Suppressor macrophage treated with lipopolysaccharide for 1 hour (primary cell): Measurements from ENCODE around the gene GPR32.
"Not testable (repeated sequence)": the region's sequence is repeated elsewhere in the genome, so short reads cannot be mapped to it uniquely, and the experiment has no call there.

Source experiments
- DNase-seq, 3 donors: peaks; one replicate each; pipeline ENCODE4 v3.0.0-alpha.2; 2020 to 2022

GPR32 gene, protein sequence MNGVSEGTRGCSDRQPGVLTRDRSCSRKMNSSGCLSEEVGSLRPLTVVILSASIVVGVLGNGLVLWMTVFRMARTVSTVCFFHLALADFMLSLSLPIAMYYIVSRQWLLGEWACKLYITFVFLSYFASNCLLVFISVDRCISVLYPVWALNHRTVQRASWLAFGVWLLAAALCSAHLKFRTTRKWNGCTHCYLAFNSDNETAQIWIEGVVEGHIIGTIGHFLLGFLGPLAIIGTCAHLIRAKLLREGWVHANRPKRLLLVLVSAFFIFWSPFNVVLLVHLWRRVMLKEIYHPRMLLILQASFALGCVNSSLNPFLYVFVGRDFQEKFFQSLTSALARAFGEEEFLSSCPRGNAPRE

GRCh38 chr19:50770164-50770563 is at the start of gene GPR32:
TSS of gene GPR32 (plus strand) at chr19:50770464. CDS start at chr19:50770601, 137 bp downstream.
- DNase-seq = not testable (repeated sequence)

DNA sequence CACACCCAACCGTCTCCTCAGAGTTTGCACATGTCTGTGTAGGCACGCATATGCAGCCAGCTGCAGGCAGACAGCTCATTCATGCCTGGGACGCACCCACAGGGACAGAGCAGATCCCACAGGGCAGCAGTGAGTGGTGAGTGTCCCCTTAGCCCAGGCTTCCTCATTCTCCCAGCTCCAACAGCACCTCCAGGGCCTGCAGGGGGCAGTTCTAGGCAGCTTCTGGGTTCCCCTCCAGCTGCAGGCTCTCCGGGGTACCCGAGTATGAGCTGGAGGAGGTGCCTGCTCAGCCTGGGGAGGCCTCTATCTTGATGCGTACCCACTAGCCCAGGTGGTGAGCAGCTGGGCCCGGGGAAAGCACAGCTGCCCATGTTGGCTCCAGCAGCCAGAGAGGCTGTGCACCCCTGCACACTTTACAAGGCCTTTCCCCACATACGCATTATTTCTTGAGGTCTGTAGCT is 49.3 kb upstream of the GPR32 start:
- peak; percentile 52 to 70 (median 66) for DNase-seq

GRCh38 chr19:50721441-50722137 is 48.7 kb upstream of the GPR32 start:
- DNase-seq = peak in 2 of 3 donors; percentile 23 to 39

DNA sequence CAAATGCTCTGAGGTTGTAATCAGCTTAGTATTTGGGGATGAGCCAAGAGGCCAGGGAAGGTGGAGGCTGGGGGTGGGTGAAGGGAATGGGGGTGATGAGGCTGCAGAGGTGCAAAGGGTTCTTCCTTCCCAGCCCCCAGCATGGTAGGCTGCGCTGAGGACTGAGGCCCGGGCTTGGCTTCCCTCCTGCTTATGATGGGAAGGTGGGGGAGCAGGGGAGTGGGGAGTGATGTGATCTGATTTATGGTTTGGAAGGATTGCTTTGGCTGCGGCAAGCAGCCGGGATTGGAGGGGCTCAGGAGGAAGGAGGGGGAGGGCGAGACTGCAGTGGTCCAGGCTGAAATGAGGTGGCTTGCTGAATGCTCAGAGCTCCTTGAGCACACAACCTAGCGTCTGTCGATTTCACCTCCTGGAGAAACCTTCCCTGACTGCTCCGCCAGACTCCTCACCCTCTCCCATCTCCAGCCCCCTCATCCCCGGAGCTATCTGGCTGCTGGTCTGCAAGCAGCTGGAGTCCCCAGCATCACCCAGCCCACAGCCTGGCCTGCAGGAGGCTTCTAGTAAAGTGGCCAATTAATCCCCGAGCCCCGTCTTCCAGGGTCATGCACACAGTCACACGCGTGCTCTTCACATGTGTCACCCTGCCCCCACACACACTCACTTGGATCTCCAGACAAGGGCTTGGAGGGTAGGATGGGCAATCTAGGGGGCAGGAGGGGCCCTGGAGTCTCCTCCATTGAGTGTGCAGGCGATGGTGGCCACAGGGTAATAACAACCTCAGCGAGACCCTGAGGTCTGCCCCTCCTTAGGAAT is 47.9 kb upstream of the GPR32 start:
- DNase-seq = no peak

GRCh38 chr19:50723069-50723468 is 47.2 kb upstream of the GPR32 start, which contains the start of gene CLEC11A:
TSS of gene CLEC11A (plus strand) at chr19:50723364. CDS start at chr19:50723526, 162 bp downstream.
- peak in 2 of 3 donors; percentile 31 to 41 for DNase-seq

DNA sequence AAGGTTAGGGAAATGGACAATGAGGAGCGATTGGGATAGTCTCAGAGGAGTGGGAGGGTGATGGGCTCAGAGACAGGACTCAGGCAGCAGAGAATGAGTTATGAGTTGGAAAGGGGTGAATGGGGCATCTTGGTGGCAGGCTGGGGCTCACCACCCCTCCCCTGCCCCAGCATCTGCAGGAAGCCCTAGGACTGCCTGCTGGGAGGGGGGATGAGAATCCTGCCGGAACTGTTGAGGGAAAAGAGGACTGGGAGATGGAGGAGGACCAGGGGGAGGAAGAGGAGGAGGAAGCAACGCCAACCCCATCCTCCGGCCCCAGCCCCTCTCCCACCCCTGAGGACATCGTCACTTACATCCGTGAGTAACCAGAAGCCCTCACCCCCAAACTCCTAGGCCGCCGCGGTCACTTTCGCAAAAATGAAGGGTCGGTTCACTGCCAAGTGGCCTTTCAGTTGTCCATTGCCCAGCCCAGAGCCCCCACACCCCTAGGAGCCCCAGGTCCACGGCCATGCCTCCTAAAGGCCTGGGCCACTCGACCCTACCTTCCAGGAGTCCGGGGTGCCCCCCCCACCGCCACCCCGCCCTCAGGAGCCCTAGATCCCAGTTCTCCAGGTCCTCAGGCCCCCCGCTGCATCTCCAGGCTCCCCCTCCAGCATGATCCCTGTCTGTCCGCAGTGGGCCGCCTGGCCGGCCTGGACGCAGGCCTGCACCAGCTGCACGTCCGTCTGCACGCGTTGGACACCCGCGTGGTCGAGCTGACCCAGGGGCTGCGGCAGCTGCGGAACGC is 46.3 kb upstream of the GPR32 start:
- no peak for DNase-seq

DNA sequence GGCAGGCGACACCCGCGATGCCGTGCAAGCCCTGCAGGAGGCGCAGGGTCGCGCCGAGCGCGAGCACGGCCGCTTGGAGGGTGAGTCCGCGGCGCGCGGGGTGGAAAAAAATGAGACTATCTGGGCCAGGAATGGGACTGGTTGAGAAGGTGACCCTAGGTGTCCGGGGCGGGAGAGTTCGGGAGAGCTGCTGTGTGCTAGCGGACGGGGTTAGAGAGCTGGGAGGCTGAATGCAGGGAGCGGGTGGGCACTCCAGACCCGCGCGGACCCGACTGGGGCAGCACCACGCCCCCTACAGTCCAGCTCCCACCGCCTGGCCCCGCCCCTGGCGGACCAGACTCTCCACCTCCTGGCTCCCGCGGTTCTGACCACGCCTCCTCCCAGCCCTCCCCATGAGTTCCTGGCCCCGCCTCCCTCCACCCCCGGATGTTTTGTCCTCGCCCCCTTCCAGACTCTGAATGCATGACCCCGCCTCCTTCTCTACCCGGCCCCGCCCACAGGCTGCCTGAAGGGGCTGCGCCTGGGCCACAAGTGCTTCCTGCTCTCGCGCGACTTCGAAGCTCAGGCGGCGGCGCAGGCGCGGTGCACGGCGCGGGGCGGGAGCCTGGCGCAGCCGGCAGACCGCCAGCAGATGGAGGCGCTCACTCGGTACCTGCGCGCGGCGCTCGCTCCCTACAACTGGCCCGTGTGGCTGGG is 45.6 kb upstream of the GPR32 start:
- peak; percentile 98 to 100 (median 99) for DNase-seq

DNA sequence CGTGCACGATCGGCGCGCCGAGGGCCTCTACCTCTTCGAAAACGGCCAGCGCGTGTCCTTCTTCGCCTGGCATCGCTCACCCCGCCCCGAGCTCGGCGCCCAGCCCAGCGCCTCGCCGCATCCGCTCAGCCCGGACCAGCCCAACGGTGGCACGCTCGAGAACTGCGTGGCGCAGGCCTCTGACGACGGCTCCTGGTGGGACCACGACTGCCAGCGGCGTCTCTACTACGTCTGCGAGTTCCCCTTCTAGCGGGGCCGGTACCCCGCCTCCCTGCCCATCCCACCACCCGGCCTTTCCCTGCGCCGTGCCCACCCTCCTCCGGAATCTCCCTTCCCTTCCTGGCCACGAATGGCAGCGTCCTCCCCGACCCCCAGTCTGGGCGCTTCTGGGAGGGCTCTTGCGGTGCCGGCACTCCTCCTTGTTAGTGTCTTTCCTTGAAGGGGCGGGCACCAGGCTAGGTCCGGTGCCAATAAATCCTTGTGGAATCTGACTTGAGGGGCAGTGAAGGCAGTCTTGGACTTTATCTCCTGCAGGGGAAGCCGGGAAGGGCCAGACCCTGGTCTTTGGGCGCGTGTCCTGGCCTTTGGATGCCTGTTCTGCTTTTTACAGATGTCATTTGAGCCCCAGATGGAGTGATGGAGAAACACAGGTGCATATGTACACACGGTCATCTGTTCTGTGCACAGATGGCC is 44.9 kb upstream of the GPR32 start:
- no peak for DNase-seq

DNA sequence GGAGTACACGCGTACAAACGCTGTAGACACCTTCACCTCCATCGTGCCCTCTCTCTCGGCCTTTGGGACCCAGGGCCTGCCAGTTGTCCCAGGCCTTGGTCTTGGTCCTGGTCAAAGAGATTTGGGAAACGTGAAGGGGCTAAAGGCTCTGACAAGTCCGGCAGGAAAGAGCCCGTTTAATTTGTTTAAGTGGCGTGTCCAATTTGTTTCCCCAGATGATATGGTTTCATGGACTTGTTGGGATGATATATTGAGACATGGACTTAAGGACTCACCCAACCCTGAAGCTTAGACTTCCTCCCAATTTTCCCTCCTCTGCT is 44.4 kb upstream of the GPR32 start:
- no peak for DNase-seq

DNA sequence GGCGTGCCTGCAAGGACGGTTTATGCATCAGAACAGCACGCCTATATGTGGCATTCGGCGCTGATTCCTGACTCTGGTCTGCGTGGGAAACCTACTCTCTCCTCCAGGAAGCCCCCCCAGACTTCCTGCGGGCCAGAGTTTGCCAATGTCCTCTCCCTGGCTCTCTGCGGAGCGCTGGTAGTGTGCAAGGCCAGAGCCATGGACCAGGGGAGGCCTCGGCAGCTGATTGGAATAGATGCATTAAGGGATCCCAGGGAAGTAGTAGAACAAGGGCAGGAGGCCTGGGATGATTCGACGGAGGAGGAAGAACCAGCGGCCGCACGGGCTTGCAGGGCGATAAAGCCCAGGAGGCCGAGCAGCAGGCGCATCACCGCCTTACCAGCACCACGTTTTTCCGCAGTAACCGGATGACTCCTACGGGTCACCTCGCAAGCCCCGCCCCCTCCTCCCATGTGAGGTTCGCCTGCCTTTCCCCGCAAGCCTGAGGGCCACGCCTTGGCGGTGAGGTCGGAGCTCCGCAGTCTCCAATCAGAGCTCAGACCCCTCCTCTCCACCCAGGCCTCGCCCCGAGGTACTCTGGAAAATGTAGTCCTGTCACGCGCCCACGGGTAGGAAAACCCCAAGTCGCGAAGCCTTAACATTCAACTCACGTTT is 42.1 kb upstream of the GPR32 start:
- peak; percentile 74 to 89 (median 85) for DNase-seq

- no peak for DNase-seq
These were observed 40.4 kb upstream of the GPR32 start for GRCh38 chr19:50729894-50730293.

- DNase-seq = no peak
These were observed 34.4 kb upstream of the GPR32 start for GRCh38 chr19:50735869-50736268.

GRCh38 chr19:50736338-50736737 is 33.9 kb upstream of the GPR32 start:
- DNase-seq = no peak

DNA sequence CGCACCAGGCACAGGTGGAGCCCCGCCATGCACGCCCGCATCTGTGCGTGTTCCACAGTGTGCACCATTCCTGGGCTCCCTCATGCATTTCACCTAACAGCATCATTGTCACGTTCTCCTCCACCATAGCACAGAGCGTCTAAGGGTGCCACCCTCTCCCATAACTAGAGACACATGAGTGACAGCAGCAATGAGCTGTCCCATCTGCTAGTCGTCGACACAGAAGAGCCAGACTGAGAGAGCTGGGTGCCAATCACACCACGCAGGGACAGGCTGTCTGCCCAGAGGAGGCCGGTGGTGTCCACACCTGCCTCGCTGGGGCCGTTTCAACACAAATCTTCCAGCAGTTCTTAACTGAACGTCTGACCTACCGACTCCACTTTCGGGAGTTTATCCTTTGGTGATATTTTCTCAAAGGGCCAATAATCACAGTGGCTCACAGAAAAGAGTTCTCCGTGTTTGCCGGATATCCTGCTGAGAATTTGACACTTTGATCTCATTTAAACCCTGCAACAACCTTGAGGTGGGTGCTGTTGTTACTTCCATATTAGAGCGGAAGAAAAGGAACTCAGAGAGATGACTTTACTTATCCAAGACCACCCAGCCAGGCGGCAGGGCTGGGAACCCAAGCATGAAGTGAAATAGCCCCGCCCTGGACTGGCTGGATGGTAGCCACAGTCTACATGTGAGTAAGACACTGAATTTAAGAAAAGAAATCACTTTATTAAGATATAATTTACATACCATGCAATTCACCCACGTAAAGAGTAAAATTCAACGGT is 30.9 kb upstream of the GPR32 start:
- no peak for DNase-seq

DNA sequence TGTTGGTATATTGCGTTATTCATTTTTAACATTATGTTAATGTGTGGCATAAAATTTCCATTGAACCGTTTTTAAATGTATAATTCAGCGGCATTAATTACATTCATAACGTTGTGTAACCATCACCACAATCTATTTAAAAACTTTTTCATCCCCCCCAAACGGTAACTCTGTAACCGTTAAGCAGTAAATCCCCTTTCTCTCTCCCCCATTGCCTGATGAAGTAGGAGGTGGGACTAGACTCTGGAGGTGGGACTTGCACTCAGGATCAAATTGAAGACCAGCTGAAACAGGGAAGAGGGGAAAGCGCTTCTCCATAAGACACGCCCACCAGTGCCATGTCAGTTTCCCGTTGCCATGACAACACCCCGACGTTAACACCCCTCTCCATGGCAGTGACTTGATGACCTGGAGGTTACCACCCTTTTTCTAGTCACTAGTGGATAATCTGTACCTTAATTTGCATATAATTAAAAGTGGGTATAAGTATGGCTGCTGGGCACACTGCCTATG is 30.3 kb upstream of the GPR32 start:
- no peak for DNase-seq

DNA sequence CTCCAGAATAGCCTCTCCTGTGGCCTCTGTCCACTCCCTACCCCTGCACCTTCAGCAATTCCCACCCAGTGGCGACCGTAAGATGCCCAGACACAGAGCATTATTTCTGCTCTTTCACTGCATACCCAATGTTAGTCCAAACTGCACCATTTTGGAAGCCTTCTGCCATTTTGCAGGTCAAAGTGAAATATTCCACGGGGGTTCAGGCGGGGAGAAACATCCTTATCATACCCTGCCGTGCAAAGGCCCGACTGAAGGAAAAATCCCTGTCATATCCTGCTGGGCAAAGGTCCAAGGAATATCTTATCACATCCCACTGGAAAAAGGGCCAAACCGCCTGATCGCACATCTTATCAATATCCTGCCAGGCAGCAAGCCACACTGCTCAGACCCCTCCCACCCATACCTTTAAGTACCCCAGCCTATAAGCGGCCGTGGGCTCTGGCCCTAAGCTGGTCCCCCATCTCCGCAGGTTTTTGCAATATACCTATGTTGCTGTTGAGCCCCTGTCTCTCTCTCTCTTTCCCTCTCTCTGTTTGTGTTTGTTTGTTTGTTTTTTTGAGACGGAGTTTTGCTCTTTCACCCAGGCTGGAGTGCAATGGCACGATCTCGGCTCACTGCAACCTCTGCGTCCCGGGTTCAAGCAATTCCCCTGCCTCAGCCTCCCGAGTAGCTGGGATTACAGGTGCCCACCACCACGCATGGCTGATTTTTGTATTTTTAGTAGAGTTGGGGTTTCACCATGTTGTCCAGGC is 28.9 kb upstream of the GPR32 start:
- DNase-seq = no peak

DNA sequence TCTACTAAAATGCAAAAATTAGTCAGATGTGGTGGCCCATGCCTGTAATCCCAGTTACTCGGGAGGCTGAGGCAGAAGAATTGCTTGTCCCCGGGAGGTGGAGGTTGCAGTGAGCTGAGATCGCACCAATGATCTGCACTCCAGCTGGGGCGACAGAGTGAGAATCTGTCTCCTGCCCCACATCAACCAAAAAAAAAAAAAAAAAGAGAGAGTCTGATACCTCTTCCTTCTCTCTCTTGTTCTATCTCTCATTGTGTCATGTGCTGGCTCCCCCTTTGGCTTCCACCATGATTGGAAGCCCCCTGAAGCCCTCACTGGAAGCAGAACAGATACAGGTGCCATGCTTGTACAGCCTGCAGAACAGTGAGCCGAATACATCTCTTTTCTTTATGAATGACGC is 26.7 kb upstream of the GPR32 start:
- DNase-seq = no peak

- DNase-seq = no peak
These were observed 25.0 kb upstream of the GPR32 start for GRCh38 chr19:50745221-50745620.

GRCh38 chr19:50747141-50747540 is 23.1 kb upstream of the GPR32 start:
- not testable (repeated sequence) for DNase-seq
